ENCODE data around the gene MYPOP.

Gene MYPOP

GRCh38 chr19:45920458-45920857 is 18.0 kb upstream of the MYPOP start:
- TF ChIP-seq POLR2AphosphoS5 (IDR thresholded peaks at IDR 0.05; ENCODE audit: low read depth, low read length) = no peak
- TF ChIP-seq TAF1 (IDR thresholded peaks at IDR 0.05; ENCODE audit: borderline replicate concordance, insufficient read depth, low read length) = no peak

- TF ChIP-seq TAF1 (IDR thresholded peaks at IDR 0.05; ENCODE audit: borderline replicate concordance, insufficient read depth, low read length) = no peak
Observed at GRCh38 chr19:45919678-45920077, 17.3 kb upstream of the MYPOP start.

GRCh38 chr19:45918721-45919120 is 16.3 kb upstream of the MYPOP start:
- TF ChIP-seq TAF1 (IDR thresholded peaks at IDR 0.05; ENCODE audit: borderline replicate concordance, insufficient read depth, low read length) = no peak
- TF ChIP-seq REST (IDR thresholded peaks at IDR 0.05; ENCODE audit: insufficient read depth in 1 of 2, low read depth in 2 of 2, low read length in 2 of 2) = no peak
- TF ChIP-seq SIN3A (IDR thresholded peaks at IDR 0.05; ENCODE audit: borderline replicate concordance, insufficient read depth, low read length) = no peak
- no peak for TF ChIP-seq POLR2AphosphoS5 (IDR thresholded peaks at IDR 0.05; ENCODE audit: low read depth, low read length)
- TF ChIP-seq FOXP2 (optimal IDR thresholded peaks at IDR 0.05; ENCODE audit: borderline replicate concordance, extremely low read depth, extremely low read length, insufficient read depth) = no peak

- no peak for TF ChIP-seq SIN3A (IDR thresholded peaks at IDR 0.05; ENCODE audit: borderline replicate concordance, insufficient read depth, low read length)
- no peak for TF ChIP-seq TAF1 (IDR thresholded peaks at IDR 0.05; ENCODE audit: borderline replicate concordance, insufficient read depth, low read length)
- TF ChIP-seq FOXP2 (optimal IDR thresholded peaks at IDR 0.05; ENCODE audit: borderline replicate concordance, extremely low read depth, extremely low read length, insufficient read depth) = no peak
- no peak for TF ChIP-seq POLR2AphosphoS5 (IDR thresholded peaks at IDR 0.05; ENCODE audit: low read depth, low read length)
- no peak for TF ChIP-seq REST (IDR thresholded peaks at IDR 0.05; ENCODE audit: insufficient read depth in 1 of 2, low read depth in 2 of 2, low read length in 2 of 2)
Observed at GRCh38 chr19:45917421-45918091, 15.1 kb upstream of the MYPOP start.

- TF ChIP-seq SIN3A (IDR thresholded peaks at IDR 0.05; ENCODE audit: borderline replicate concordance, insufficient read depth, low read length) (no peak), FOXP2 (optimal IDR thresholded peaks at IDR 0.05; ENCODE audit: borderline replicate concordance, extremely low read depth, extremely low read length, insufficient read depth) (no peak), TAF1 (IDR thresholded peaks at IDR 0.05; ENCODE audit: borderline replicate concordance, insufficient read depth, low read length) (no peak), POLR2AphosphoS5 (IDR thresholded peaks at IDR 0.05; ENCODE audit: low read depth, low read length) (no peak), REST (IDR thresholded peaks at IDR 0.05; ENCODE audit: insufficient read depth in 1 of 2, low read depth in 2 of 2, low read length in 2 of 2) (no peak)
Observed at GRCh38 chr19:45913874-45914830, 11.7 kb upstream of the MYPOP start, which contains the start of gene NANOS2. TSS of gene NANOS2 (minus strand) at chr19:45914778. CDS start at chr19:45914693, 85 bp downstream.

GRCh38 chr19:45911291-45911690 is 8.9 kb upstream of the MYPOP start:
- no peak for TF ChIP-seq REST (IDR thresholded peaks at IDR 0.05; ENCODE audit: insufficient read depth in 1 of 2, low read depth in 2 of 2, low read length in 2 of 2)
- no peak for TF ChIP-seq POLR2AphosphoS5 (IDR thresholded peaks at IDR 0.05; ENCODE audit: low read depth, low read length)
- TF ChIP-seq FOXP2 (optimal IDR thresholded peaks at IDR 0.05; ENCODE audit: borderline replicate concordance, extremely low read depth, extremely low read length, insufficient read depth) = no peak
- no peak for TF ChIP-seq SIN3A (IDR thresholded peaks at IDR 0.05; ENCODE audit: borderline replicate concordance, insufficient read depth, low read length)
- no peak for TF ChIP-seq TAF1 (IDR thresholded peaks at IDR 0.05; ENCODE audit: borderline replicate concordance, insufficient read depth, low read length)

Measured in PFSK-1 (cell line).